ENCODE measurements around the gene UBA3. TPM values are rescaled to one million over a fixed set of nuclear protein-coding genes. Genes with fewer than 3 reads are reported as not detected.
A peak's percentile ranks its signal among the peaks of the same experiment; 100 is the strongest.

The UBA3 gene
- total RNA-seq, 1 donor, result 76.9 TPM

- H3K4me3 ChIP-seq (ENCODE audit: low read depth, low read length), result no peak overlapping the region
- DNase-seq (ENCODE audit: low read depth), result peak; percentile 94
- no peak for TF ChIP-seq CTCF (IDR thresholded peaks at IDR 0.05; ENCODE audit: insufficient read depth, low read length)
Measured at GRCh38 chr3:69009559-69010410, 70.4 kb downstream of the UBA3 start.

- peak; percentile 25 for DNase-seq (ENCODE audit: low read depth)
- no peak for TF ChIP-seq CTCF (IDR thresholded peaks at IDR 0.05; ENCODE audit: insufficient read depth, low read length)
- no peak overlapping the region for H3K4me3 ChIP-seq (ENCODE audit: low read depth, low read length)
Measured at GRCh38 chr3:69008980-69009379, 71.2 kb downstream of the UBA3 start.

GRCh38 chr3:69005791-69006482, 74.2 kb downstream of the UBA3 start:
- DNase-seq (ENCODE audit: low read depth), result no peak
- H3K4me3 ChIP-seq (ENCODE audit: low read depth, low read length), result no peak overlapping the region
- TF ChIP-seq CTCF (IDR thresholded peaks at IDR 0.05; ENCODE audit: insufficient read depth, low read length), result no peak

- TF ChIP-seq CTCF (IDR thresholded peaks at IDR 0.05; ENCODE audit: insufficient read depth, low read length), result no peak
- DNase-seq (ENCODE audit: low read depth), result peak; percentile 33
- no peak overlapping the region for H3K4me3 ChIP-seq (ENCODE audit: low read depth, low read length)
Measured at GRCh38 chr3:69005071-69005790, 74.9 kb downstream of the UBA3 start.

Small RNA genes within 50 kb of the gene (small RNA-seq; reads per million reads assigned to genes)
- 0.25 reads per million for gene MIR3136

Other genes starting within 250 kb of the UBA3 start
- gene TAFA4, start 147.8 kb downstream of the UBA3 start, total RNA-seq (ENCODE audit: low replicate concordance), result not detected in 2 replicates
- 26.7 and 41.6 TPM in 2 replicates for gene EOGT, start 66.7 kb downstream of the UBA3 start, total RNA-seq (ENCODE audit: low replicate concordance)
- gene TMF1, start 28.0 kb downstream of the UBA3 start, total RNA-seq (ENCODE audit: low replicate concordance), result 41.0 and 50.9 TPM in 2 replicates
- gene ARL6IP5, start 4.6 kb upstream of the UBA3 start, total RNA-seq (ENCODE audit: low replicate concordance), result 108 and 177 TPM in 2 replicates
- not detected in 2 replicates for gene LMOD3, start 42.2 kb upstream of the UBA3 start, total RNA-seq (ENCODE audit: low replicate concordance)